Neuron (in vitro differentiated cells): Measurements from ENCODE around the gene ERC1.
"Not testable (repeated sequence)": the region's sequence is repeated elsewhere in the genome, so short reads cannot be mapped to it uniquely, and the experiment has no call there.

Source experiments
- H2AFZ ChIP-seq: one replicate; pipeline ENCODE4 v1.6.1; 2013; ENCODE audit warnings: low read depth, mild to moderate bottlenecking, inconsistent platforms, low read length, moderate library complexity
- H3K27me3 ChIP-seq: one replicate; pipeline ENCODE4 v1.6.1; 2013; ENCODE audit warnings: low read length; ENCODE audit not compliant: insufficient read depth
- H3K36me3 ChIP-seq: one replicate; pipeline ENCODE4 v1.6.1; 2013; ENCODE audit warnings: low read length; ENCODE audit not compliant: insufficient read depth
- H3K4me1 ChIP-seq: one replicate; pipeline ENCODE4 v1.6.1; 2013; ENCODE audit warnings: low read length; ENCODE audit not compliant: insufficient read depth
- H3K4me3 ChIP-seq: 2 replicates; pipeline ENCODE4 v1.5.1; 2013; ENCODE audit warnings: mild to moderate bottlenecking, low read length, moderate library complexity
- H3K9me3 ChIP-seq: one replicate; pipeline ENCODE4 v1.6.1; 2013; ENCODE audit warnings: low read length

ERC1 gene

DNA sequence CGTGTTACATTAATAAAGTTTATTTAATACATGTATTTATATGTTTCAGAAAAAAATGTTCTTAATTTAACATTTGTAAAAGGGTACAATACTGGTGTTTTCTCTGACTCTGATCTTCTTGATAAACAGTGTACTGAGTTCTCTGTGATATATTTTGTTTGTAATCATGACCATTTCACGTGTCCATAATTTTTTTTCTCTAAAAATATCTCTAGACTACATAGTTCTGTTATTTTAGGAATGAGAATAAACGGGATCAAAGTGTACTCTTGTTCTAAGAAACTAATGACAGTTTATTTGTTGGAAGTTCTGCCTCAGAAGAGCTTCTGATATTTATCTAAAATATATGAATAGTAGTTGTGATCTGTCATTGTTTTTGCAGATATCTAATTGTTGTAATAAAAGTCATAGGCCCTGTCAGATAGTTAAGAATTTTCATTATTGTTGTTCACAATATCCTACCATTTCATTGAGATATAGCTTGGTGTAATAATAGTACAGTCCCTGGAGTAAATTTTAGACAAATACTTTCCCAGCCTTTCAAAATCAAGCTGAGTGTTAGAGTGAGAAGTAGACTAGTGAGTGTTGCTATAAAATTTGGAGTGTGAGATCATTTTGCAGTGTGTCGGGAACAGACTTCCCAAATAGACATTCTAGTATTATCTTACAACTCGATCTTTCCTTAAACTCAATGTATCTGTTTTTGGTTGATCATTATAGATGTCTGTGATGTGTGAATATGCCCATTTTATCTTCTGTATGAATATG, 86.2 kb downstream of the ERC1 start:
- Histone ChIP-seq H3K27me3 (no peaks in the 10 kb centered on the region), H3K4me3 (no peak overlapping the region), H3K36me3 (no peaks in the 10 kb centered on the region), H2AFZ (no peak overlapping the region), H3K9me3 (no peaks in the 10 kb centered on the region), H3K4me1 (no peaks in the 10 kb centered on the region)

DNA sequence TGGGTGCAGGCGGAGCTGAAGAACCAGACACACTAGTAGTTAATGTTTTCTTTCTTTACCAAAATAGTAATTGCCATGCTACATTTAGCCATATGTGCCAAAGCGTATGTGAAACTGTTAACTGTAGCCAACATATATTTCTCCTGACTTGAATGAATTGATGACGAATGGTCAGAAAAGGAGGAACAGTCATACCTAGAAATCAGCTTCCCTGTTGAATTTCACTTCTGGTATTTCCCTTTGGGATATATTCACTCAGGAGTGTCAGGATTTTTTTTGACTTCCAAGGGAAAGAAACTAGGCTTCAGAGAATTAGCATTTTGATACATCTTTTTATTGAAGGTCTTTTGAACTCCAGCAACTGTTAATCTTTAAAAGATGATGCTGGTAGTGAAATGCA, 87.0 kb downstream of the ERC1 start:
- H3K4me3 ChIP-seq: no peak overlapping the region
- H2AFZ ChIP-seq: no peak overlapping the region
- no peaks in the 10 kb centered on the region for H3K36me3 ChIP-seq
- H3K9me3 ChIP-seq: no peaks in the 10 kb centered on the region
- H3K27me3 ChIP-seq: no peaks in the 10 kb centered on the region
- H3K4me1 ChIP-seq: peaks cover under 1% of the 10 kb centered on the region

DNA sequence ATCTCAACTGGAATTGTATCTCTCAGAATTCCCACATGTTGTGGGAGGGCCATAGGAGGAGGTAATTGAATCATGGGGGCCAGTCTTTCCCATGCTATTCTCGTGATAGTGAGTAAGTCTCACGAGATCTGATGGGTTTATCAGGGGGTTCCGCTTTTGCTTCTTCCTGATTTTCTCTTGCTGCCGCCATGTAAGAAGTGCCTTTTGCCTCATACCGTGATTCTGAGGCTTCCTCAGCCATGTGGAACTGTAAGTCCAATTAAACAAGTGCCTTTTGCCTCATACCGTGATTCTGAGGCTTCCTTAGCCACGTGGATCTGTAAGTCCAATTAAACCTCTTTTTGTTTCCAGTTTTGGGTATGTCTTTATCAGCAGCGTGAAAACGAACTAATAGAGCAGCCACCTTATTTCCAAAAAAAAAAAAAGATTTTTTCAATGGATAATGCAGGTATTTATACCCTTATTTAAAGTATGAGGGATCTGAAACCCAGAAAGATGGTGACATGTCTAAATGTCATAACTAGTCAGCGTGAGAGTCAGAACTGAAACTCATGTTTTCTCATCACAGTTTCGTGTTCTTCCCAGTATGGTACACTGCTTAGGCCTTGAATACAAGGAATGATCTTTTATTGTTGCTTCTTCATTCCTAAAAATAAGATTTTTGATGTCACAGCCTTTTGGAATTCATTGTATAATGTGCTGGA, 89.6 kb downstream of the ERC1 start:
- Histone ChIP-seq H3K4me3 (no peak overlapping the region), H3K9me3 (no peaks in the 10 kb centered on the region), H3K4me1 (peaks cover 15% of the 10 kb centered on the region), H2AFZ (no peak overlapping the region), H3K27me3 (no peaks in the 10 kb centered on the region), H3K36me3 (no peaks in the 10 kb centered on the region)

DNA sequence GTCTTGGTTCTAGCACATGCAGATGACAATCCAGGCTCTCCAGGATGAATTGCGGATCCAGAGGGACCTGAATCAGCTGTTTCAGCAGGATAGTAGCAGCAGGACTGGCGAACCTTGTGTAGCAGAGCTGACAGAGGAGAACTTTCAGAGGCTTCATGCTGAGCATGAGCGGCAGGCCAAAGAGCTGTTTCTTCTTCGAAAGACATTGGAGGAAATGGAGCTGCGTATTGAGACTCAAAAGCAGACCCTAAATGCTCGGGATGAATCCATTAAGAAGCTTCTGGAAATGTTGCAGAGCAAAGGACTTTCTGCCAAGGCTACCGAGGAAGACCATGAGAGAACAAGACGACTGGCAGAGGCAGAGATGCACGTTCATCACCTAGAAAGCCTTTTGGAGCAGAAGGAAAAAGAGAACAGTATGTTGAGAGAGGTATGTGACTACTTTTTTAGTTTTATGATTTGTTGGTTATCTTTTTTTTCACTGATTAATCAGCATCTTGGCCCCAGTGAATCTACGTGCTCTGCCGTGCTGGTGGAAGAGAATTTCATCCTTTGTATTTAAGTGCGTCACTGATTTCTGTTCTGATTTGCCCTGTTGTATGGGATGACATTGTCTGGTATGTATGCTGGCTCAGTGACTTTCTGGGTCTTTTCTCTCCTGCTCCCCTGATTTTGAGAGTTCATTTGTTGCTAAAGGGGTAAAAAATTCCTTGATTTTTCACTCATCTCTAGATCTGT, 92.3 kb downstream of the ERC1 start:
- Histone ChIP-seq H3K9me3 (no peaks in the 10 kb centered on the region), H2AFZ (peak overlapping the region; percentile 59), H3K4me3 (peak overlapping the region; percentile 32), H3K27me3 (no peaks in the 10 kb centered on the region), H3K4me1 (peaks cover 15% of the 10 kb centered on the region), H3K36me3 (no peaks in the 10 kb centered on the region)

DNA sequence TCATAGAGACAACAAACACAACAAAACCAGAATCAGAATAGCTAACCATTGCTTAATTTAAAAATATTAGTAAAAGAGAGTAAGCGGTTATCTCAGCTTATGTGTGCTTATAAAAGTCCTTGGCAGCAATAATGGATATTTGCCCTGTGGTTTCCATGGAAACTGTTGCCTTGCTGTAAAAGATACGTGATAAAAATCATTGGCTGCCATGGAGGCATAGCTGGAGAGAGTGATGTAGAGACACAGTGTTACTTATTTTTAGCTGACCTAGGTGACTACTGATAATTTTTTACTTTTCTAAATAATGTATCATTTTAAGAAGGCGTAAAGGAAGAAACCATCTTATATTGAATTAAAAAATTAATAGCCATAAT, 92.9 kb downstream of the ERC1 start:
- no peaks in the 10 kb centered on the region for H3K36me3 ChIP-seq
- peak overlapping the region; percentile 32 for H3K4me3 ChIP-seq
- H3K9me3 ChIP-seq: no peaks in the 10 kb centered on the region
- H2AFZ ChIP-seq: peak overlapping the region; percentile 59
- no peaks in the 10 kb centered on the region for H3K27me3 ChIP-seq
- H3K4me1 ChIP-seq: peaks cover 15% of the 10 kb centered on the region

DNA sequence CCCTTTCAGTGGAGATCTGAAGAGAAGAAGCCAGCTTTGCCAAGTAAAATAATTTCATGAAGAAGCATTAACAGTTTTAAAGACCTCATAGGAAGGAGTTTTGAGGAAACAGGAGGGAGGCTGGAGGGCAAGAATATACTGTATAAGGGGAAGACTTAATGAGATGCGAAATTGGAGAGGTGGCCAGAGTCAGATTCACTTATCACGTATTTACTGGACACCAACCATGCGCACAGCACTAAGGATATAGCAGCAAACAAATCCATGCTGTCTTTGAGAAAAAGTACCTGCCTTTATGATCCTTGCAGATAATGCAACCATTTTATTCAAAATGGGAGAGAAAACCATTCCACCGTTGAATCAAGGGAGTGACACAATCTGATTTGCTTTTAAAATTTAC, 100.3 kb downstream of the ERC1 start:
- H3K4me3 ChIP-seq: no peak overlapping the region
- H3K36me3 ChIP-seq: no peaks in the 10 kb centered on the region
- no peak overlapping the region for H2AFZ ChIP-seq
- peaks cover 3% of the 10 kb centered on the region for H3K4me1 ChIP-seq
- no peaks in the 10 kb centered on the region for H3K9me3 ChIP-seq
- H3K27me3 ChIP-seq: no peaks in the 10 kb centered on the region

DNA sequence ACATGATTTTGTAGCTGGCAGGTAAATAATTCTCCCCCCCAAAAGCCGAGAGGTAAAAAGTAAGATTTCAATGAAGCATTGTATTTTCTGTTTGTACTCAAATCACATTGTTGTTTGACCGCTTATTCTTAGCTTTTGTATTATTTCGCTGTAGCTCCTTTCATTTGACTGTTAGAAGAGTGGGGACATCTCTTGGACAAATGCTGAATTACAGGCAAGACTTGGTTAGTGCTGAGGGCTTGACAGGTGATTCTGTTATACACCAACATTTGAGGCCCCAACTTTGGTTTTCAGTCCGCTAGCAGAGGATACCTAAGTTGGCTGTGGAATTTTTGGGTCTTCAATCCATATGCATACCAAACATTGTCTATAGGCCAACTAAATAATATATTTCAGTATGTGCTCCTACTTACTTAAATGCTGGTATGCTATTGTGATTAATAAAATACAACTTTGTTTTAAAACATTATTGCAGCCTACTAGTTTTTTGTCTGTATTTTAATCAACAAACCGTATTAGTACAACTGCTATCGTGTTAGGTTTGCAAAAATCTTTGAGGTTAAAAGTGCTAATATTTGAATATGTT, 102.2 kb downstream of the ERC1 start:
- Histone ChIP-seq H3K36me3 (no peaks in the 10 kb centered on the region), H3K27me3 (no peaks in the 10 kb centered on the region), H3K9me3 (no peaks in the 10 kb centered on the region), H2AFZ (no peak overlapping the region), H3K4me3 (no peak overlapping the region), H3K4me1 (peaks cover 3% of the 10 kb centered on the region)

DNA sequence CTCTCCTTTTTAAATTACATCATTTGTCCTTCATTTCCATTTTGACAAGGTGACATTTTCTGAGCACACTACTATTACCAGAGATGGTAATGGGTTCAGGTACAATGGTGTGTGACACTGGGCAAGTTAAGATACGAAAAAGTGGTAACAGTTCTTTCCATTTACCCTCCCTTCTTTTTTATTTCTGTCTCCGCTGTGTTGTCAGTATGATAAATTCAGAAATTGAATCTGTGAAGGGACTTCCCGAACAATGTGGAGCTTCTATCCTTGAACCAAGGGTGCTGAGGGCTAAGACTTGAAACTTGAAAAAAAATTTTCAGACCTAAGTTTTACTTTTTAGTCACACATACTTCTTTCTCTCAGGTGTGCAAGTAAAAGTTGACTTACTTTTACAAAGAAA, 103.7 kb downstream of the ERC1 start:
- Histone ChIP-seq H3K4me3 (no peak overlapping the region), H3K36me3 (no peaks in the 10 kb centered on the region), H3K27me3 (no peaks in the 10 kb centered on the region), H2AFZ (no peak overlapping the region), H3K9me3 (no peaks in the 10 kb centered on the region), H3K4me1 (peaks cover 3% of the 10 kb centered on the region)

DNA sequence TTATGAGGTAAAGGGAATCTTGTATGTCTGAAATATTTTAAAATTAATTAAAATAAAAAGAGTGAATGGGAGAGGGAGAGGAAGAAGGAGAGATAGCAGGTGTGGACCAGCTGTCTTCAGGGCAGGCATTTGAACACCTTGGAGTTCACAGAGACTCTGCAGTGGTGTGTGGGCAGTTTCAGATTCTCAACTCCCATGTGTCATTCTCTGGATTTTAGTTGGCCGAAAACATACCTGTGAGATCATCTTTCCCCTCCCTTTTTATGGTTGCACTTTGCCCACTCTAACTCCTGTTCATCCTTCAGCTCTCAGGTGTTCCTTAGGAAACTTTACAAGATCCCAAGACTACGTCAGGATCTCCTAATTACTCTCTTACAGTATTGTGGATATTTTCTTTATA, 108.1 kb downstream of the ERC1 start:
- no peaks in the 10 kb centered on the region for H3K36me3 ChIP-seq
- no peaks in the 10 kb centered on the region for H3K9me3 ChIP-seq
- no peak overlapping the region for H3K4me3 ChIP-seq
- no peaks in the 10 kb centered on the region for H3K27me3 ChIP-seq
- peaks cover 15% of the 10 kb centered on the region for H3K4me1 ChIP-seq
- H2AFZ ChIP-seq: no peak overlapping the region

DNA sequence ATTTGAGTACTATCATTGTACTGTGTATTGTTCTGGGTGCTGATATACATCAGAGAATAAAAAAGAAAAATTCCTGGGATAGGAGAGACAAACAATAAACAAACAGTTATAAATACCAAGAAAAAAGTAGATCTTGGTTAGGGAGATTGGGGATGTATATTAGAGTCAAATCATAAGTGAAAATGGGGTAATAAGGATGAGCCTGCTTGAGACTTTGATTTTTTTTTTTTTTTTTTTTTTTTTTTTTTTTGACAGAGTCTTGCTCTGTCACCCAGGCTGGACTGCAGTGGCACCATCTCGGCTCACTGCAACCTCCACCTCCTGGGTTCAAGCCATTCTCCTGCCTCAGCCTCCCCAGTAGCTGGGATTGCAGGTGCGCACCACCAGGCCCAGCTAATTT, 108.6 kb downstream of the ERC1 start:
- not testable (repeated sequence) for H3K36me3 ChIP-seq, H3K4me3 ChIP-seq, H3K9me3 ChIP-seq, H2AFZ ChIP-seq, H3K27me3 ChIP-seq
- peaks cover 20% of the 10 kb centered on the region for H3K4me1 ChIP-seq

DNA sequence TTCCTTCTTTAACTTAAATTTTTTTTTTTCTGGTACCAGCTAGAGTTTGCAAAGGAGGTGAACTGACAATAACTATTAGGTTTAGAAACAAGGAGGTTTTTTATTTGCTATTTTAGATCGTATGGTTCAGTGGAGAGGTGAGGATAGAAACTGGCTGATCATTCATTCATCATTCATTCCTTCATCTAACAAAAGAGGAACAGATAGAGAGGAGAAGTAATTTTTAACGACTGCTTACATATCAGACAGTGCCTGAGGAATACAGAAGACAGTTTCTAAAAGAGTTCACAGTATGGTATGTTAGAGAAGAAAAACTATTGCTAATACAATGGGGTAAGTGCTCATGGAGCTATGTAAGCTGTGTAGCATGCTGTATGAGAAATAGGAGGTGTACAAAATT, 111.1 kb downstream of the ERC1 start:
- H3K4me3 ChIP-seq: no peak overlapping the region
- H3K27me3 ChIP-seq: no peaks in the 10 kb centered on the region
- peaks cover 24% of the 10 kb centered on the region for H3K4me1 ChIP-seq
- H2AFZ ChIP-seq: no peak overlapping the region
- no peaks in the 10 kb centered on the region for H3K9me3 ChIP-seq
- no peaks in the 10 kb centered on the region for H3K36me3 ChIP-seq

DNA sequence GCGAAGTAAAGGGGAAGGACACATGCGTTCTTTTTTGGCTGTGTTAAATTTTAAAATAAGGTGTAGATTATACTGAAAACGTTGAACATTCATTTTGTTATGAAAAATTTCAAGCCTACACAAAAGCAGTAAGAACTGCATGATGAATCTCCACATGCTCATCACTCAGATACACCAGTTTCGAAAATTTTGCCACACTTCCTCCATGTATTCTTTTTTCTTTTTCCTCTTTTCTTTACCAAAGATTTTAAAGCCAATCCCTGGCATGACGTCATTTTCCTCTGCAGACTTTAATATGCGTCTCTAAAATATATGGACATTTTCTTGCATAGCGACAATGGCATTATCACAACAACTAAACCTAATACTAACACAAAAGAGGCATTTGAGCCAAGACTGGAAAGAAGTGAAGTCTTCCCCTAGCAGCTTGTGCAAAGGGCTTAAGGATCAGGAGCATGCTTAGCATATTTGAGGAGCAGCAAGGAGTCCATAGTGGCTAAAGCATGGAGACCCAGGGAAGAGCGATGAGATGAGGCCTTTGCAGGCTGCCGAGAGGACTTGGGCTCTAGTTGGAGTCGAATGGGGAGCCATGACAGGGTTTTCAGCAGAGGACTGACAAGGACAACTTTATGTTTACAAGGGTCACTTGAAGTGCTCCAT, 111.9 kb downstream of the ERC1 start:
- Histone ChIP-seq H3K27me3 (no peaks in the 10 kb centered on the region), H3K4me1 (peaks cover 24% of the 10 kb centered on the region), H3K9me3 (no peaks in the 10 kb centered on the region), H3K4me3 (no peak overlapping the region), H2AFZ (no peak overlapping the region), H3K36me3 (no peaks in the 10 kb centered on the region)

DNA sequence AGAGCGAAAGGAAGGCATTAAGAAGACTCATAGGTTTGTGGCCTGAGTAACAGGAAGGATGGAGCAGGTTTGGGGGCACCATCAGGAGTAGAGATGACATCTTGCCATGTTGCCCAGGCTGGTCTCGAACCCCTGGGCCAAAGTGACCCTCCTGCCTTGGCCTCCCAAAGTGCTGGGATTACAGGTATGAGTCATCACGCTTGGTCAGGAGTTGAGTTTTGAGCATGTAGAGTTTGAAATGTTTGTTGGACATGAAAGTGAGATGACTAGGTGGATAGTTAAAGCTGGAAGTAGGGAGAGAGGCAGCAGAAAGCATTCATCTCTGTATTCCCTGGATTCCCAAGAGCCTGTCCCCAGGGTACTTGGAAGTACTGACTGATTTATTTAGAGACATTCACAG, 112.6 kb downstream of the ERC1 start:
- H2AFZ ChIP-seq: no peak overlapping the region
- peaks cover 24% of the 10 kb centered on the region for H3K4me1 ChIP-seq
- H3K4me3 ChIP-seq: no peak overlapping the region
- H3K27me3 ChIP-seq: no peaks in the 10 kb centered on the region
- H3K9me3 ChIP-seq: no peaks in the 10 kb centered on the region
- H3K36me3 ChIP-seq: no peaks in the 10 kb centered on the region
